HG02852 (cell line): ENCODE measurements around the gene LMO4.
A peak's percentile ranks its signal among the peaks of the same experiment; 100 is the strongest.

Experiments used
- ATAC-seq: cut with Tn5 transposase; IDR thresholded peaks from one replicate; pipeline ENCODE4 v1.9.1; 2021; ENCODE audit warnings: mild to moderate bottlenecking, moderate library complexity; ENCODE audit not compliant: unreplicated experiment

The LMO4 gene

DNA sequence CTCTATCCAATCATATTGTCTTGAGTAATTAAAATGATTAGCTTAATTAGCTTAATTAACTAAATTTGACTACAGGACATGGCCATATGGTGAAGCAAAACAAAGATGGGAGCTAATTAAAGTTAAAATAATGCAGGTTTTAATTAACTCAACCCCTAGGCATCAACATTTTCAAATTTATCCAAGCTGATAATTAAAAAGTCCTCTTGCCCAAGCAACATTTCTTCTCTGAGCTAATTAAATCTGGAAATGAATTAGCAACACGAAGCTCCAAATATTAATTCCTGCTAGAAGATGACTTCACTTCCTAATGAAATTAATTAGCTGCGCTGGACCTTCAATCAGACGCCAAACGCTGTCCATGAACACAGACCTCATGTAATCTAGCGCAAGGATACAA lies 27.9 kb downstream of the LMO4 start:
- no peak for ATAC-seq

DNA sequence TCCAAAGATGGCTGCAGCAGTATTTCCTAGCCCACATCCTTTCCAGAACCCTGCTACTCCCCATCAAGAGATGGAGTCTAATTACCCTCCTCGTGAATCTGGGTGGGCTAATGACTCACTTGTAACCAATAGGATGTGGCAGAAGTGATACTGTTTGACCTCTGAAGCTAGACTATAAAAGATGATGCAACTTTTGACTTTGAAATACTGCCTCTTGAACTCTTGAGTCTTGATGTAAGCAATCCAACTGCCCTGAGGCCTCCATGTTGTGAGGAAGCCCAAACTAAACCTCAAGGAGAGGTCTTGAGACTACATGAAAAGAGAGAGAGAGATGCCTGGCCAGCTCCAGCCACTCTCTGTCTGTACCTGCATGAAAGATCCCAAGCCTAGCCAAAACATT lies 29.5 kb downstream of the LMO4 start:
- no peak for ATAC-seq

DNA sequence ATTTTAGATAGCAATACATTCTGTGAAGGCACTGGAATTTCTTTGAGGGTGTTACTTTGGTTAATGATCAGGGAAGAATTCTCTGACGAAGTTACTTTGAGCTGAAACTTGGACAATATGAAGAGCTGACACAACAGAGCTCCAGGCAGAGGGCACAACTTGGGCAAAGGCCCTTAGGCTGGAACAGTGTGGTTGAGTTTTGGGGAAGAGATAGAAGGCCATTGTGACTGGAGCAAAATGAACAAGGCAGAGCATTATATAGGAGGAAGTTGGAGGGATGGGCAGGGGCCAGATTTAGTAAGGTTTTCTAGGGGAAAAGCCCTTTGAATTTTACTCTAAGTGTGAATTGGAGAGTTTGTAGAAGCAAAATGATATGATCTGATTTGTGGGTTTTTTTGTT lies 30.9 kb downstream of the LMO4 start:
- ATAC-seq = no peak

DNA sequence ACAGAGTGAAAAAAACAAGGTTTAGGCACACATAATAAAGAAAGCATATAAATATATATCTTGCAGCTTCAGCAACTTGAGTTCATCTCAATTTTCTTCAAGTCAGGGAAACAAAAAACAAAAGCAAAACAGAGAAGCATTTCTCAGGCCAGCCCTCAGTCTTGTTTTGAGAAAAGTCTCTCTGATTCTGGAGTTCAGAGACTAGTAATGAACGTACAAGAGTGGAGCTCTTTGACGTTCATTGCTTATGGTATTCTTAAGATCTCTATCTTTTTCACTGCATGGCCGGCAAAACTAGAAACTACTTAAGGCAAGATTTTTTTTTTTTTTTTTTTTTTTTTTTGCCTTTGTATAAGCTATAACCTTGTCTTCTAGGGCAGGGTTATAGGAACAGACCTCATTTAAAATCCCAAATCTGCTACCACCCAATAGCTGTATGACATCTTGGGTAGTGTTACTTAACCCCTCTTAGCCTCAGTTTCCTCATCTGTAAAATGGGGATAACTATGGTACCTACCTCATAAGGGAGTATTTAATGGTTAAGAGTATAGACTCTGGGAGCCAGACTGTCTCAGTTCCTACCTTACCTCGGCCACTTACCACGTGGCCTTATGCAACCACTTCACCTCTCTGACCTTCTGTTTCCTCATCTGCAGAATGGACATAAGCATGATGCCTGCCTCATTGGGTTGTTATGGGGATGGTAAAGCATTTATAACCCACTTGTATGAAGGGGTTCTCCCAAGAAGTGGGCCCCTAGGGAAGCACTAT lies 33.6 kb downstream of the LMO4 start:
- peak; percentile 78 for ATAC-seq

DNA sequence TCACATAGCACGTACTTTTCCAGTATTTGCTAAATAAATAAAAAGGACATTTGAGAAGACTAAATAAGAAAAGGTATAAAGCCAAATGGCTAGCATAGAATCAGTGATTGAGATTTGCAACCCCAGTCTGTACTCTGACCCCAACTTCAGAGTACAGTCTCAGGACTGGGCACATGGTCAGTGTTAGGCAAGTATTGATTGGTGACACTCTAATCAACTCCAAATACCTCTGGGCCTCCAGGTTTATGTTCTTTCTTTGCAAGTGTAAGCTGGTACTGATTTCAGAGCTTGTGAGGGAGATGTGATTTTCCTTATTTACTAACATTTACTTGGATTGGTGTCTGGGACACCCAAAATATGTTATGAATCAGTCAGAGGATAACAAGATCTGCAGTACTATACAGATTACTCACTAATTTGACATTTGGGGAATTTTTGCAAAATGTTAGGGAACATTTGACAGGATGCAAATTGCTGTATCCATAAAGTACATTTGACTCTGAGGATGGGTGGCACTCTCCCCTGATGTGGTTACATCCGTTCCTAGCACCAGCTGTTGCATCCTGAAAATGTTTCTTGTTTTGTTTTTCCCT lies 34.2 kb downstream of the LMO4 start:
- no peak for ATAC-seq

DNA sequence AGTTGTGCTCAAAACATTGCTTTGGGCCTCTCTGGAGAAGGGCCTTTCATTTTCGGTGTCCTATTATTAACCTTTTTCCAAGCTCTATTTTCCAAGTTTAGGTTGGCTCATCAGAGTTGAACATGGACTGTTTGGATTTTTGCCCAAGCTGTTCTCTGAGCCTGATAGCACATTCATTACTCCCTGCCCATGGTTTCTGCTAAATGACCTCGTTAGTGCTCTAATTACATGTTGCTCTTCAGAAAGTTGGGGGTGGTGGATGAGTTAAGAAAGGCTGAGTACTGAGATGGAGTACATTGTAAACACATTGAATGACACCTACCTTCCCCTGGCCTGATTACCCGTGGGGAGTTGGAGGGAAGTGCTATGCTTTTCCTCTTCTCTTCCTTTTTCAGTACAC lies 38.9 kb downstream of the LMO4 start:
- ATAC-seq = no peak

DNA sequence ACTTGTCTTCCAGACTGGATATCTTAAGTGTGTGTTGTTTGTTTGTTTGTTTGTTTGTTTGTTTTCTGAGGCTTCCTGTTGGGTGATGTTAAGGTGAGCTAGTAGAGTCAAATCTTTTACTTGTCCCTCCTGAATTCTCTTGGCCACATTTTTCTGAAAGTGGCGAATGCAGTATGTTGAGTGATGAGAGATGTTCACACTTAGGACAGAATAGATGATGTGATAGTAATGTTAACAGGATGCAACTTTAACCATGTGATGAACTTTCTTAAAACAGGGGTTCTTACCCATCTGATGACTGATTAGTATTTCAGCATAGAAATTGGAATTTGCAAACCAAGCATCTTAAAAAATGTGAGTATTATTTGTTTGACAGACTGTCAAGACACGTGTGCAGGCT lies 40.2 kb downstream of the LMO4 start:
- ATAC-seq = no peak

DNA sequence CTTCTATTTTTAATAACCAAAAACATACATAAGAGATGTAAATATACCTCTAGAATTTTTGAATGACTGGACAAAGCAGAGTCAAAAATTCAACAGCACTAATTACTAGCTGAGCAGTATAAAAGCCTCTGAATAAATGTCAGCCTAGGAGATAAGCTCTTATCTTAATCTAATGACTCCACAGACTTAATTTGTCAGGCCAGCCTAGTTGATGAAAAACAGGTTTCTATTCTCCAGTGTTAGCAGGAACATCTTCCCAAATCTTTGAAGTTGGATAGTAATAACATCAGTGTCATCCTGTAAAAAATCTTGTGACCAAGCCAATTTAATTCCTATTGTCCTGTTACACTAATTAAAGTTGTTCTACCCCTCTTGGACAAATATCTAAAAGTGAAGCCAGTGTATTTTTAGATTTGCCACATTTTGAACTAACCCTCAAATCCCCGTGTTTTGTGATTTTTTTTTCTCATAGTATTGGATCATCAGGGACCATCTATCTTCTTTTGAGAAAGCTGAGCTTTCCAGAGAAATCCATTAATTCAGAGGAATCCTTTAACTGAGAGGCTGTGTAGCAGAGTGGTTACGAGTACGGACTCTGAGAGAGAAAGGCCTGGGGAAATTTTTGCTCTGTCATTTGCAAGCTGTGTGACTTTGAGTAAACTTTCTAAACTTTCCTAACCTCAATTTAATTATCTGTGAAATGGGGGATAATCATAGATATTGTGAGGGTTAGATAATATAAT lies 41.2 kb downstream of the LMO4 start:
- no peak for ATAC-seq

DNA sequence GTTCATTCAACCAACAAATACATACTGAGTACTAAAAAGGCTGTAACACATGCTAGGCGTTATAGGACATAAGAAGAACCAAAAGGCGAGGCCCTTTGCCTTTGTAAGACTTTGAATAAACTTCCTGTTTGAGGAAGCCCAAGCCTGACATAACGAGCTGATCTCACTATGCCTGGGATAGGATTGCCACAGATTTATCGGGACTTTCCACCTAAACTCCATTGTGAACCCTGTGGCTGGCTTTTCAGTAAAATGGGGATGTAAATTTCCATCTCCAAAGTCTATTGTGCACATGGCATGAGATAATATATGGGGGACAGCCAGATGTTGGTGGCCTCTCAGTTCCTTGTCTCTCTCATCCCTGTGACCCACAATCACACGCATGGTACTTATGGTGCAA lies 41.9 kb downstream of the LMO4 start:
- ATAC-seq = no peak

DNA sequence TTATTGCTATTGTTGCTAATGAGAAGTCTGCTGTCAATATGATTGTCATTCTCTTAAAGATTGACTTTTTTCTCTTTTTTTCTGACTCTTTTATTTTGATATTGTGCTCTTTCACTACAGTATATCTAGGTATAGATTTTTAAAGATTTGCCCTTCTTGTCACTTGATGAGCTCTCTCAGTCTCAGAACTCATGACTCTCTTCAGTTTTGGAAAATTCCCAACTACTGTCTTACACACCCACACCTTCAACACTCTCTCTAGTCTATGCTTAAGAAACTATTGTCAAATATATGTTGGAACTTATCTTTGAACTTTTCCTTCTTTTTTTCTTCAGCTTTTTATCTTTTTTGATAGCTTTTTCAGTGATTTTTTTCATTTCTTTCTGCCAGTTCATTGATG lies 50.6 kb downstream of the LMO4 start:
- ATAC-seq = no peak

DNA sequence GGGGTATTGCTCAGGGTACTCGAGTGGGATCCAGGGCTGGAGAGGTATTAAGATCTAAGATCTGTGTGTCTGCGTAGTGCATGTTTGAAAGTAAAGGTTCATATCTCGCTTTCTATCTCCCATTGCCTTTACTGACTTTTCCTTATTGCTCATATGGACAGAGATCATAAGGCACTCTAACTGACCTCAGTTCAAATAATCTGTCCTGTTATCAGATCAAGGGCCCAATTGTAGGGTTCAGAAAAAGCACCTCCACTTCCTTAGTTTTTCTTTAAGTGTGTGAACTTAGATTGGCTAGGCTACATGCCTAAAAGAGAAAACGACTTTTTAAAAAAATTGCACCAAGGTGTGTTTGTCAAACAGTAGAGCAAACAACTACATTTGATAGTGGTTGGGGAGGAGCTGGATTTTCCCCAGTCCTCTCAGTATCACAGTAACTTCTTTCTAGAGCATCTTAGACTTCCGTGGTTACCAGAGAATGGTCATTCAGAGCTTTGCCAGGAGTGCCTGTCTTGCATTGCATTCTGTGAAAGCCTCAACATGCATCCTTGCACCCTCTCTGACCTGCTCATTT lies 57.6 kb downstream of the LMO4 start:
- ATAC-seq = no peak

DNA sequence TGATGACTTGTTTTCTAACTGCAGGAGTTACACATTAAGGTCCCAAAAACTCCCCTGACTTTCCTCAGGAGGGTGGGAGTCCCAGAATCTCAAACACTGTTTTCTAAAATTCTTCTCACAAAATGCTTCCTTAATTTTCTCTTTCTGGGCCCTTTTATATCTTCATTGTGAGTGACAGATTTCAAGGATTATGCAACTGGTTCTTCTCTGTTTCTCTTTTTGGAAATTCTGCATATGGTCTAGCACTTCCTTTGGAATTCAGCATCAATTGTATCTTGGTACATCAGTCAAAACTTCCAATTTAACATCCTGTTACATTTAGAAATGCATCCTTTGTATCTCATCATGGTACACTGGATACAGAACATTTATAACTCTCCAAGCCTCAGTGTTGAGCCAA lies 59.7 kb downstream of the LMO4 start:
- no peak for ATAC-seq

DNA sequence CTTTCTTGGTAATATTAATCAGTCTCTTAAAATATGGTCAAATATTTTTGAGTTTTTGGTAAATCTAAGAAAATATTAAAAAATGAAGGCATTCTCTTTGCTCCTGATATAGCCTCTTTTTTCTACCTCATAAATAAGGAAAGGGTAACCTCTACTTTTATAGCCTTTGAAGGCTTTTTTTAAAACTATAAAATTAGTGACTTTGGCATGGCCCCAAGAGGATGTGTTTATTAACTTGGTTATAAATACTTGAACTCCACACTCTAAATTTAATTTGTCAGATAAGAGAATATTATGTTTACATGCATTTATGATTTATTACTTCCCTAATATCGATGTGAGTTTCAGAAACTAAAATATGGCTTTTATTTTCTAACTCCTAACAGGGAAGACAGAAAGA lies 60.3 kb downstream of the LMO4 start:
- ATAC-seq = no peak

DNA sequence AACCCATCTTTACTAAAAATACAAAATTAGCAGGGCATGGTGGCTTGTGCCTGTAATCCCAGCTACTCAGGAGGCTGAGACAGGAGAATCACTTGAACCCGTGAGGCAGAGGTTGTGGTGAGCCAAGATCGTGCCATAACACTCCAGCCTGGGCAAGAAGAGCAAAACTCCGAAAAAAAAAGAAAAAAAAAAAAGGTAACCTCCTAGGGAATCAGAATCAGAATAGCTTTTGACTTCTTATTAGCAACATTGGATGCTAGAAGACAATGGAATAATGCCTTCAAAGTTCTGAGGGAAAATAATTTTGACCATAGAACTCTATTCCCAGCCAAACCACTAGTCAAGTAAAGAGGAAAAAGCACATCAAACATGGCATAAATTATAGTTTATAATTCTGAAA lies 60.9 kb downstream of the LMO4 start:
- no peak for ATAC-seq

DNA sequence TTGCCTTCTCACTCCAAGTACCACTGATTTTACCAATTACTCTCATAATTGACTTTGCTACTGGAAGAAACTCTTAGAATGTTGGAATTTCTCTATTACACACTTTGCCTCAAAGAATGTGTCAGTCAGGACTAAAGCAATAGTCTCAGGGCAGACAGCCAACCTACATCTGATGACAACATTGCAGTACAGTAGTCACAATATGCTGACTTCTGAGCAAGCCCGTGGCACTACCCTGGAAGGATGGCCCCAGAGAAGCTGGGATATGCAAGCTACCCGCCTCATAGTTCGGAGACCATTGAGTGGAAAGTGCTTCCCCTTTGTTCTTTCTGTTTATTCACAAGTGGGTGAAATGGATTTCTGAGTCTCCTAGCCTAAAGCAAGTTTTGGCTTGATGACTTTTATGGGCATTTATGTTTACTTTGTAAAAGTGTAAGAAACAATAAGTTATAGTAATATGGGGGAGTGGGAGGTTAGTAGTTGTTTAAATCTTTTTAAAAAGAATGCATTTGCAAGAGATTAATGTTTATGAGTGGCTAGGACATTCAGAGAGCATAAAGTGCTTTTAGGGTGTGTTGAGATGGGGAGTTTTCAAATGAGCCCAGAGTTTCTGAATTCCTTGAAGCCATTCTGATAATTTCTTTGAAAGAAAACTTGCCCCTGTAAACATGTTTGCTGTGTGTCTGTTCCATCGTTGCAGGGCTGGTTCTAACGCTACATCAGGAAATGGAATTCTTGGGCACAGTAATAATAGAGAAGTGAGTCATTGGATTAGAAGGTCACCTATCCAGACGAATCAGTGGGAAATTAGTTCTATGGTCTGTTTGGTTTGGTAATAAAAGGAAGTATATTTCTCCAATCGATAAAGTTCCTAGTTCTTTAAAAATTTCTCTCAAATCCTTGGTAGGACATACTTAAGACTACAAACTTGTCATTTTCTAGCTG lies 63.8 kb downstream of the LMO4 start:
- ATAC-seq = no peak

DNA sequence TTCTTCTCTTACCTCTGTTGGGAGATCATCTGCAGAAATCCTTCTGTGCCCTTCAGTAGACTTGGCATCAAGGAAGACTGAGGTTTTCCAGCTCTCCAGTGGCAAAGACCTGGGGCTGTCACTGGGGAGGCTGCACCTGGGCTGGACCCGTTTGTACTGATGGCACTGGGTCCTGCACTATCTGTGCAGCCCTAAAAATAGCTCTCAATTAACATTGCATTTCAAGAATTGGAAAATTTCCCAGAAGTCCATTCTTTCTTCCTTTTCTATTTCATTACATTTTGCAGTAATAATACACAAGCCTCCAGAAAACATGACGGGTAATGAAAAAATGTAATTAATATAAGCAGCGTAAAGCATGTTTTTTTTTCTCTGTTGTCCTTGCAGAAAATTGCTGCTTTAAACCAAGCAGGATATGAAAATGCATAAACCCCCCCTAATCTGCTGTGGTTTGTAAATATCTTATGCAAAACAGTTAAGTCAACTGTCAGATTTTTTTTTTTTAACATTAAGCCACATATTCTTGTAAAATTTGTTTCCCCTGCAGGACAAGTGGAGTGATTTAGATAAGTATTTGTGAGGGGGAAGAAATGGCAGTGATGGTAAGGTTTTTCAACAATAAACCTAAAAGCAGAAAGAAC lies 64.9 kb downstream of the LMO4 start:
- no peak for ATAC-seq

DNA sequence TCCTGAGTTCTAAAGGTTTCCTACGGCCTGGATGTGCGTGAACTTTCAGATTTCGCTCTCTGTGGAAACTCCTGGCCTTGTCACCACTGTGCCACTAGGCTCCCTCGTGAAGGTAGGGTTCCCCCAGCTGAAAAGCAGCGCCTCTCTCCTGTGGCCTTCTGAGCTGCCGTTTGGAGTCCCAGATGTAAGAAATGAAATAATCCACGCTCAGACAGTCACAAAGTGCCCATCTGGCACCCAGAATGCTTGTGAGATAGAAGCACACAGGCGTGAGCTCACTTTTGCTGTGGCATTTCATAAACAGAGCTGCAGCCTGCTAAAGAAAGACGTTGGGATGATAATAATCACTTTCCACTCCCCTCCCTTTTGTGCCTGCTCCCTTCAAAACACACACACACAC lies 65.8 kb downstream of the LMO4 start:
- no peak for ATAC-seq

DNA sequence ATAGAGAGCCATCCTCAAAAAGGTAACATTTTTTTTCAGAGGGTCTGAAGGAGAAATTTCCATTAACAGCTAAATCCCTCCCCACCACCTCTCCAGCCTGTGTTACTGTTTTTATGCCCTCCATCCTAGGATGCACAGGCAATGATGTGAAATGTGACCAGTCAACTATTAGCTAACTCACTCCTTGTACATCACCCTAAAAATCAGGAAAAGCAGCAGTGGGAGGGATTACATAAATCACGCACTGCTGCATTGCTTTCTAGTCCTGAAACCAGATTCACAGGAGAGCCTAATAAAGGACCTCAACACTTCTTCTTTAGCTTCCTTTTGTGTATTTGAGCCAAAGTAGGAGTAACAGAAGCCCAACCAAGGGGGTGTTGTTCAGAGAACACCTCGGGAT lies 66.3 kb downstream of the LMO4 start:
- ATAC-seq = no peak
